Muscle of arm (tissue), 12 donors: ENCODE data around the gene SBDS. TPM values are rescaled to one million over a fixed set of nuclear protein-coding genes. Genes with fewer than 3 reads are reported as not detected.

Experiments used
- DNase-seq: peaks from one replicate; pipeline ENCODE4 v3.0.0-alpha.2; 2013
- polyA plus RNA-seq, 12 donors: library from polyadenylated mRNA; unstranded; fragments of 120-200 nt; gene quantifications; one replicate each; pipeline ENCODE4 v1.2.1, GENCODE V29; 2013; ENCODE audit not compliant: insufficient read length in 12 of 12

SBDS gene
- polyA plus RNA-seq, 12 donors, result 174 to 315 (median 260) TPM; not detected in 1

DNA sequence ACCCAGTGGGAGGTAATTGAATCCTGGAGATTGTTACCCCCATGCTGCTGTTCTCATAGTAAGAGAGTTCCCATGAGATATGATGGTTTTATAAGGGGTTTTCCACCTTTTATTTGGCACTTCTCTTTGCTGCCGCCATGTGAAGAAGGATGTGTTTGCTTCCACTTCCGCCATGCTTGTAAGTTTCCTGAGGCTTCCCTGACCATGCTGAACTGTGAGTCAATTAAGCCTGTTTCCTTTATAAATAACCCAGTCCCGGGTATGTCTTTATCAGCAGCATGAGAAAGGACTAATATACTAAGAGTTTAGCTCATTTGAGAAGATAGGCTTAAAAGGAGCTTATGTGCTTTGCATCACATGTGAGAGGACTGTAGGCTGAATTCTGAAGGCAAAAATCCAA lies 45.1 kb downstream of the SBDS start:
- DNase-seq, result no peak

DNA sequence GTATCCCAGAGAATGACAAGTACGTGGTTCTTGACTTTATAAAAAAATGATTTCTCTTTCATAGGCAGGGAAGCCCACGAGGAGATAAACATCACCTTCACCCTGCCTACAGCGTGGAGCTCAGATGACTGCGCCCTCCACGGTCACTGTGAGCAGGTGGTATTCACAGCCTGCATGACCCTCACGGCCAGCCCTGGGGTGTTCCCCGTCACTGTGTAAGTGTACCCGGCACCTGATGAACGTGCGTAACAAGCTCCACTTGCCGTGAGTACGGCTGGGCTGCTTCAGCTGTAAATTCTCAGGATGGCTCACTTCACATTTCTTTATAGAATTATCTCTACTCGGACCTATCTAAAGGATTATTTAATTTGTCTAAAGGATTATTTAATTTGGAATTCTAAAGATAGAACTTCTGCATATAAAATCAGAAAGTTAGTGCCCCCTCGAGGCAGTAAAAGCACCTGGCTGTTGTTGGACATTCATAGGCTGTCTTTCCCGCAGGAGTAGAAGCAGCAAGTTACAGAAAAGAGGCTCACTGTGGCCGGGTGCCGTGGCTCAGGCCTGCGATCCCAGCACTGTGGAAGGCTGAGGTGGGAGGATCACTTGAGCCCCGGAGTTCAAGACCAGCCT lies 46.8 kb downstream of the SBDS start:
- DNase-seq, result no peak

DNA sequence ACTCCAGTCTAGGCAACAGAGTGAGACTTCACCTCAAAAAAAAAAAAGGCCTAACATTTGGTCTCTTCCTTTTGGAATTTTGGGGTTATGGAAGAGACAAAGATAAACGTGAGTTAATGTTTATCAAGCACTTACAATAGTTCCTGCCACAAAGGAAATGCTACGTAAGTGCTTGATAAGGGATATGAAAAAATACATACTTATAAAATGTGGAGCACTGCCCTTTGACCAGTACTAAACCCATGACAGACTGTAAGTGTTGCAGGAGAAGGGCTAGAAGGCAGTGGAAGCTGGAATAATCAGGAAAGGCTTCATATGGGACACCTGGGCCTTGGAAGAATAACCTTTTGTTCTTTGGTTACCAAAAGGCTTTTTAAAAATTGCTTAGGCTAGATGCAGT lies 48.8 kb downstream of the SBDS start:
- no peak for DNase-seq

DNA sequence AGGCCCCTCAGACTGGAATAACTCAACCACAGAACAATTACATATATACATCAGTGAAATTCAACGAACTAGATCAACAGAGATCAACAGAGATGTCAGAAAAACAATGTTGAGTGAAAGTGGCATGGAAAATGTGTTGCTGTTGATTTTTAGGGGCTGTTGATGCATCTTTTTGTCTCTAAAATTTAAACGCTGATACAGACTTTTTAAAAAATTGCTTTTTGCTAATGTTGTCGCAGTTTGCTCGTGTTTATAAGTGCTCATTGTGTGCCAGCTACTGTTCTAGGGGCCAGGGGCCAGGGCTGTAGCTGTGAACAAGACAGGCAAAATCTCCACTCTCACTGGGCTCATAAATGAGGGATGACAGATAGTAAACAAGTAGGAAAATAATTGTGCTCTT lies 56.1 kb downstream of the SBDS start:
- DNase-seq, result no peak

DNA sequence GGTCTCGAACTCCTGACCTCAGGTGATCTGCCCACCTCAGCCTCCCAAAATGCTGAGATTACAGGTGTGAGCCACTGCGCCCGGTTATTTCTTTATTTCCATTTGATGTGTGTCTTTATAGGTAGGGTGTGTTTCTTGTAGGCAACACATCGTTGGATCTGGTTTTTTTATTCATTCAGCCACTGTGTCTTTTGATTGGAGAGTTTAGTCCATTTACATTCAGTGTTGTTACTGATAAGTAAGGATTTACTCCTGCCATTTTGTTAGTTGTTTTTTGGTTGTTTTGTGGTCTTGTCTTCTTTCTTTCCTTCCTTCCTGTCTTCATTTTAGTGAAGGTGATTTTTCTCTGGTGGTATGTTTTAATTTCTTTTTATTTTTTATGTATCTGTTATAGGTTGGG lies 57.4 kb downstream of the SBDS start:
- no peak for DNase-seq

Other genes with a start within 250 kb of the SBDS start
- gene TMEM248, start 74.4 kb downstream of the SBDS start, polyA plus RNA-seq, result 100 to 1,000 TPM in 1 of 12 donors, 10 to 100 TPM in 11; 51.8 to 158 (median 60.4) TPM
- 10 to 100 TPM in 11 of 12 donors, not detected in 1; 11.4 to 21.3 (median 17.3) TPM for gene TYW1, start 1.2 kb upstream of the SBDS start, polyA plus RNA-seq